MM.1S (cell line): ENCODE results near the gene E4F1.

Source experiments
- EZH2 ChIP-seq: fragments of 300-600 bp; sonication (generic); optimal IDR thresholded peaks from 2 replicates; pipeline ENCODE3; 2017; ENCODE audit warnings: low read depth, mild to moderate bottlenecking, antibody characterized with exemption, low read length, mixed read lengths
- TF ChIP-seq, protein P1 (sequence below): fragments of 300-600 bp; sonication (generic); IDR thresholded peaks from 2 replicates; pipeline ENCODE4 v1.5.1; 2016; ENCODE audit warnings: antibody characterized with exemption, low read length, mixed read lengths

GRCh38 chr16:2194852-2195321 lies 28.5 kb upstream of the E4F1 start:
- TF ChIP-seq, protein P1, sequence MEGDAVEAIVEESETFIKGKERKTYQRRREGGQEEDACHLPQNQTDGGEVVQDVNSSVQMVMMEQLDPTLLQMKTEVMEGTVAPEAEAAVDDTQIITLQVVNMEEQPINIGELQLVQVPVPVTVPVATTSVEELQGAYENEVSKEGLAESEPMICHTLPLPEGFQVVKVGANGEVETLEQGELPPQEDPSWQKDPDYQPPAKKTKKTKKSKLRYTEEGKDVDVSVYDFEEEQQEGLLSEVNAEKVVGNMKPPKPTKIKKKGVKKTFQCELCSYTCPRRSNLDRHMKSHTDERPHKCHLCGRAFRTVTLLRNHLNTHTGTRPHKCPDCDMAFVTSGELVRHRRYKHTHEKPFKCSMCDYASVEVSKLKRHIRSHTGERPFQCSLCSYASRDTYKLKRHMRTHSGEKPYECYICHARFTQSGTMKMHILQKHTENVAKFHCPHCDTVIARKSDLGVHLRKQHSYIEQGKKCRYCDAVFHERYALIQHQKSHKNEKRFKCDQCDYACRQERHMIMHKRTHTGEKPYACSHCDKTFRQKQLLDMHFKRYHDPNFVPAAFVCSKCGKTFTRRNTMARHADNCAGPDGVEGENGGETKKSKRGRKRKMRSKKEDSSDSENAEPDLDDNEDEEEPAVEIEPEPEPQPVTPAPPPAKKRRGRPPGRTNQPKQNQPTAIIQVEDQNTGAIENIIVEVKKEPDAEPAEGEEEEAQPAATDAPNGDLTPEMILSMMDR, result peak; percentile 62
- TF ChIP-seq EZH2, result no peak
